ENCODE data around the gene HLA-DPB1.
"Not testable (repeated sequence)": the region's sequence is repeated elsewhere in the genome, so short reads cannot be mapped to it uniquely, and the experiment has no call there.

HLA-DPB1 gene

DNA sequence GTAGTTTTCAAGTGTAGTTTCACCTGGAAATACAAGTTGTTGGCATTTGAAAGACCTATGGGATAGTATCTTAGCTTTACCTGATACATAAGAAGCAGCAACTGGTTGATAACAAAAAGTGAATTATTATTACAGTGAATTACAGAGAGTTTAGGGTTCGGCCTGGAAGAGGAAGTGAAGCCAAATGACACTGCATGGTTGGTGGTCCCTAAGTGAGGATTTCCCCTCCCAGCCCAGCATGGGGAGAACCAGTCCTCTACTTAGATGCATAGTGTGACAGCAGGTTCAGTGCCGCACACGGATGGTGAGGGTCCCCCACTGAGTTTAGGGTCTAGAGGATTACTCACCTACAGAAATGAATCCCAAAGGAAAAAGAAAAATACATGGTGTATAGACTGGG is 18.1 kb downstream of the HLA-DPB1 start:
- Histone ChIP-seq H3K4me2 (ENCODE audit: low read length) (no peak overlapping the region), H3K9me3 (ENCODE audit: insufficient read depth, low read depth, low read length) (no peaks in the 10 kb centered on the region), H4K12ac (ENCODE audit: low read depth, low read length) (no peak overlapping the region), H2BK120ac (ENCODE audit: insufficient read depth, low read length, poor library complexity) (no peak overlapping the region), H3K4ac (ENCODE audit: low read depth, low read length) (no peak overlapping the region), H3K4me3 (ENCODE audit: low read depth, low read length) (no peak overlapping the region), H3K4me1 (ENCODE audit: control insufficient read depth in 1 of 2, insufficient read depth in 2 of 2, low read length in 2 of 2) (no peaks in the 10 kb centered on the region), H2BK12ac (ENCODE audit: low read length) (no peak overlapping the region), H2BK5ac (ENCODE audit: low read depth, low read length, poor library complexity) (no peak overlapping the region), H4K91ac (ENCODE audit: low read depth, low read length) (no peak overlapping the region), H3K79me1 (ENCODE audit: low read length) (no peaks in the 10 kb centered on the region), H3K18ac (ENCODE audit: low read length) (no peak overlapping the region), H2AK5ac (ENCODE audit: low read length) (no peak overlapping the region), H2AFZ (ENCODE audit: insufficient read depth, low read length, poor library complexity) (no peak overlapping the region), H4K8ac (ENCODE audit: low read depth, low read length) (no peak overlapping the region), H3K23ac (ENCODE audit: low read length) (no peak overlapping the region), H3K36me3 (ENCODE audit: control insufficient read depth in 1 of 2, insufficient read depth in 2 of 2, low read length in 2 of 2) (no peaks in the 10 kb centered on the region), H3K79me2 (ENCODE audit: control insufficient read depth, insufficient read depth, low read length, poor library complexity) (no peaks in the 10 kb centered on the region), H3K27ac (ENCODE audit: low read depth, low read length) (no peak overlapping the region), H3K14ac (ENCODE audit: low read length) (no peak overlapping the region), H3K27me3 (ENCODE audit: insufficient read depth, low read length) (no peaks in the 10 kb centered on the region), H3K9ac (ENCODE audit: low read length) (no peak overlapping the region)
- no CpG with 5 or more reads among the region's 3 CpGs for WGBS (ENCODE audit: extremely low coverage, insufficient coverage, insufficient read length)
- DNase-seq, result no peak

DNA sequence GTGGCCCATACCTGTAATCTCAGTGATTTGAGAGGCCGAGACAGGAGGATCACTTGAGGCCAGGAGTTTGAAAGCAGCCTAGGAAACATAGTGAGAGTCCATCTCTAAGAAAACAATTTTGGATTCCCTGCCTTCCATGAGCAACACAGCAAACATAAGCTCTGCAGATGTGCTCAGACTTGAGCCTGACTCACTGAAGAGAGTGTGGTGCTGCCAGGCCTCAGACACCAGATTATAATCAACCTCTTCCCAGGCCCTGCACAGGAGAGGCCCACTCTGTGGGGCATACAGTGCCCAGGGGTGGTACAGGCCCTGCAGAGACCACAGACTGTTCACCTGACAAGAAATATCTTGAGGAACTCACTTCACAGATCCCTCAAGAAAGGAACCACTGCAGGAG is 19.9 kb downstream of the HLA-DPB1 start:
- Histone ChIP-seq H3K9ac (ENCODE audit: low read length) (no peak overlapping the region), H3K14ac (ENCODE audit: low read length) (no peak overlapping the region), H4K12ac (ENCODE audit: low read depth, low read length) (no peak overlapping the region), H3K79me1 (ENCODE audit: low read length) (no peaks in the 10 kb centered on the region), H2AFZ (ENCODE audit: insufficient read depth, low read length, poor library complexity) (no peak overlapping the region), H3K9me3 (ENCODE audit: insufficient read depth, low read depth, low read length) (no peaks in the 10 kb centered on the region), H2BK12ac (ENCODE audit: low read length) (no peak overlapping the region), H3K27ac (ENCODE audit: low read depth, low read length) (no peak overlapping the region), H3K4me3 (ENCODE audit: low read depth, low read length) (no peak overlapping the region), H2BK120ac (ENCODE audit: insufficient read depth, low read length, poor library complexity) (no peak overlapping the region), H3K4me2 (ENCODE audit: low read length) (no peak overlapping the region), H2AK5ac (ENCODE audit: low read length) (no peak overlapping the region), H3K18ac (ENCODE audit: low read length) (no peak overlapping the region), H3K4me1 (ENCODE audit: control insufficient read depth in 1 of 2, insufficient read depth in 2 of 2, low read length in 2 of 2) (no peaks in the 10 kb centered on the region), H3K79me2 (ENCODE audit: control insufficient read depth, insufficient read depth, low read length, poor library complexity) (no peaks in the 10 kb centered on the region), H3K27me3 (ENCODE audit: insufficient read depth, low read length) (no peaks in the 10 kb centered on the region), H3K23ac (ENCODE audit: low read length) (no peak overlapping the region), H2BK5ac (ENCODE audit: low read depth, low read length, poor library complexity) (no peak overlapping the region), H4K8ac (ENCODE audit: low read depth, low read length) (no peak overlapping the region), H4K91ac (ENCODE audit: low read depth, low read length) (no peak overlapping the region), H3K4ac (ENCODE audit: low read depth, low read length) (no peak overlapping the region), H3K36me3 (ENCODE audit: control insufficient read depth in 1 of 2, insufficient read depth in 2 of 2, low read length in 2 of 2) (no peaks in the 10 kb centered on the region)
- WGBS (ENCODE audit: extremely low coverage, insufficient coverage, insufficient read length), result no CpG with 5 or more reads among the region's 1 CpG
- no peak for DNase-seq

- not testable (repeated sequence) for H4K12ac ChIP-seq (ENCODE audit: low read depth, low read length); H2AK5ac ChIP-seq (ENCODE audit: low read length); H2BK12ac ChIP-seq (ENCODE audit: low read length); H3K9me3 ChIP-seq (ENCODE audit: insufficient read depth, low read depth, low read length); H3K9ac ChIP-seq (ENCODE audit: low read length); H4K8ac ChIP-seq (ENCODE audit: low read depth, low read length); H3K27me3 ChIP-seq (ENCODE audit: insufficient read depth, low read length); H2BK120ac ChIP-seq (ENCODE audit: insufficient read depth, low read length, poor library complexity); H4K91ac ChIP-seq (ENCODE audit: low read depth, low read length); H3K23ac ChIP-seq (ENCODE audit: low read length); H2BK5ac ChIP-seq (ENCODE audit: low read depth, low read length, poor library complexity); H3K4me3 ChIP-seq (ENCODE audit: low read depth, low read length); H3K4me2 ChIP-seq (ENCODE audit: low read length); H3K79me2 ChIP-seq (ENCODE audit: control insufficient read depth, insufficient read depth, low read length, poor library complexity); H2AFZ ChIP-seq (ENCODE audit: insufficient read depth, low read length, poor library complexity); H3K36me3 ChIP-seq (ENCODE audit: control insufficient read depth in 1 of 2, insufficient read depth in 2 of 2, low read length in 2 of 2); H3K79me1 ChIP-seq (ENCODE audit: low read length); H3K27ac ChIP-seq (ENCODE audit: low read depth, low read length); H3K14ac ChIP-seq (ENCODE audit: low read length); H3K4ac ChIP-seq (ENCODE audit: low read depth, low read length); H3K4me1 ChIP-seq (ENCODE audit: control insufficient read depth in 1 of 2, insufficient read depth in 2 of 2, low read length in 2 of 2); H3K18ac ChIP-seq (ENCODE audit: low read length)
- no CpG with 5 or more reads among the region's 5 CpGs for WGBS (ENCODE audit: extremely low coverage, insufficient coverage, insufficient read length)
- DNase-seq, result peak; percentile 16 to 17
Measured at GRCh38 chr6:33101121-33101737, 25.4 kb downstream of the HLA-DPB1 start.

DNA sequence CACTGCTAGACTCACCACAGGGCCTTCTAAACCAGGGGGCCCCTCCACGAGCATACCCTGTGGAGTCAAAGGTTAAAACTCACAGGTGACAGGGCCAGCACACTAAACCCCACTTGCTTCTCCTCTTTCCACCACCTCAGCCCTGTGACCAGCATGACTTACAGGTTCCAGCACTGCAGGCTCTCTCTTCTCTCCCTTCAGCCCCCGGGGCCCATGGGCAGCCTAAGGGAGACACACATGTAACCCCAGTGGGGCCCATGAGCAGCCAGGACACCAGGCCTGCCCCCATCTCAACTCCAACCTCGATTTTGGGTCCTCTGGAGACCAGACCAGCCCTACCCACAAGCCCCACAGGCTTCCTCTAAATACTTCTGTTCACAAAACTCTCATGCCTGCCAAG is 28.0 kb downstream of the HLA-DPB1 start:
- no peaks in the 10 kb centered on the region for H3K27me3 ChIP-seq (ENCODE audit: insufficient read depth, low read length)
- H3K79me1 ChIP-seq (ENCODE audit: low read length), result no peaks in the 10 kb centered on the region
- no peaks in the 10 kb centered on the region for H3K36me3 ChIP-seq (ENCODE audit: control insufficient read depth in 1 of 2, insufficient read depth in 2 of 2, low read length in 2 of 2)
- H3K23ac ChIP-seq (ENCODE audit: low read length), result no peak overlapping the region
- no peak overlapping the region for H4K8ac ChIP-seq (ENCODE audit: low read depth, low read length)
- H3K4me3 ChIP-seq (ENCODE audit: low read depth, low read length), result no peak overlapping the region
- H2AFZ ChIP-seq (ENCODE audit: insufficient read depth, low read length, poor library complexity), result no peak overlapping the region
- H3K4me1 ChIP-seq (ENCODE audit: control insufficient read depth in 1 of 2, insufficient read depth in 2 of 2, low read length in 2 of 2), result no peaks in the 10 kb centered on the region
- H2AK5ac ChIP-seq (ENCODE audit: low read length), result no peak overlapping the region
- no peak overlapping the region for H2BK120ac ChIP-seq (ENCODE audit: insufficient read depth, low read length, poor library complexity)
- no peak overlapping the region for H3K4me2 ChIP-seq (ENCODE audit: low read length)
- H3K9me3 ChIP-seq (ENCODE audit: insufficient read depth, low read depth, low read length), result peaks cover 4% of the 10 kb centered on the region
- no peak overlapping the region for H2BK5ac ChIP-seq (ENCODE audit: low read depth, low read length, poor library complexity)
- H4K12ac ChIP-seq (ENCODE audit: low read depth, low read length), result no peak overlapping the region
- H3K27ac ChIP-seq (ENCODE audit: low read depth, low read length), result no peak overlapping the region
- no peak overlapping the region for H2BK12ac ChIP-seq (ENCODE audit: low read length)
- no peak overlapping the region for H3K18ac ChIP-seq (ENCODE audit: low read length)
- no peak overlapping the region for H3K4ac ChIP-seq (ENCODE audit: low read depth, low read length)
- no peak for DNase-seq
- no peaks in the 10 kb centered on the region for H3K79me2 ChIP-seq (ENCODE audit: control insufficient read depth, insufficient read depth, low read length, poor library complexity)
- no peak overlapping the region for H3K14ac ChIP-seq (ENCODE audit: low read length)
- H4K91ac ChIP-seq (ENCODE audit: low read depth, low read length), result no peak overlapping the region
- no CpG with 5 or more reads among the region's 3 CpGs for WGBS (ENCODE audit: extremely low coverage, insufficient coverage, insufficient read length)
- H3K9ac ChIP-seq (ENCODE audit: low read length), result no peak overlapping the region
